Glomerular visceral epithelial cell (primary cell): ENCODE measurements around the gene INTS6.

Experiments used
- DNase-seq: peaks from one replicate; pipeline ENCODE4 v3.0.0-alpha.2; 2016; ENCODE audit errors: extremely low spot score

The INTS6 gene

GRCh38 chr13:51317262-51317661, 135.6 kb downstream of the INTS6 start:
- peak; percentile 15 for DNase-seq

DNA sequence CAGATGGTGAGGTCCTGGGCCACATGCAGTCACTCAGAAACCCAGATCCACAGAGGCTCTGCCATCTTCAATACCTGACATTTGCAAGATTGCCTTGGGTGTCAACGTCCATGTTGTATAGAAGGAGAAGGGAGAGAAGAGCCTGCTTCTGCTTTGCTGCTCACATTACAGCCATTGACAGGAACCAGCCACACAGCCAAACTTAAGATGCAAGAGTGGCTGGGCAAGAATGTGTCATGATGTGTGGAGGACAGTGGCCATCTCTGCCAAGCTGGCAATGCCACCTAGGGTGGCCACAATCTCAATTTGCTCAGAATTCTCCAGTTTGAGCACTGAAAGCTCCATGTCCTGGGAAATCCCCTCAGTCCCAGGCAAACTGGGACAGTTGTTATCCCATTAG, 139.2 kb downstream of the INTS6 start:
- DNase-seq: no peak

DNA sequence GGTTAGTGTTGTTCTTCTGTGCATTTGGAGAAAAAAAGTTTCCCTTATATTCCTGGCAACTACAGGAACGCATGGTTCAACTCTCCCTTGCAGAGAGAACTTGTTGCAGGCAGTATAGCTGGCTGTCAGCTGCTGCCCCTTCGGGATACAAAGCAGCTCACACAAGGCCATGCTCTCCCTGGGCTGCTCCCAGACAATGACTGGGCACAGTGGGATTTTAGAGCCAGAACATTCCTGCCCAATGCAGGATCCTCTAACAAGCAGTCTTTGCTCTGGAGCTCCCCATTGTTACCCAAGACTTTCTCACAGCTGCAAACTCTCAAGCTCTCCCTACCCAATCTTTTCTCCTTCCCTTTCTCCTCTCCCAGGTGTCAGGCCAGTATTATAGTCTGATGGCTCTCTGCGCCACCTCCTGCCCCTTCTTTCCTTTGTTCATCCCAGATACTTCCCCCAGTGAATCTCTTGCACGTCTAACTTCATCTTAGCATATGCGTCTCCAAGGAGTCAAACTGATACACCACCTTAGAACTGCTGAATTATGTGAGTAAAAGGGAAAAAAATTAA, 140.8 kb downstream of the INTS6 start:
- no peak for DNase-seq
